GM19351 (cell line): ENCODE data around the gene ZBTB43.

ENCODE experiments used
- ATAC-seq: cut with Tn5 transposase; IDR thresholded peaks from one replicate; pipeline ENCODE4 v1.9.1; 2021; ENCODE audit warnings: mild to moderate bottlenecking, moderate library complexity; ENCODE audit not compliant: unreplicated experiment

ZBTB43 gene

GRCh38 chr9:126827227-126827626 is 22.4 kb downstream of the ZBTB43 start:
- ATAC-seq, result no peak

DNA sequence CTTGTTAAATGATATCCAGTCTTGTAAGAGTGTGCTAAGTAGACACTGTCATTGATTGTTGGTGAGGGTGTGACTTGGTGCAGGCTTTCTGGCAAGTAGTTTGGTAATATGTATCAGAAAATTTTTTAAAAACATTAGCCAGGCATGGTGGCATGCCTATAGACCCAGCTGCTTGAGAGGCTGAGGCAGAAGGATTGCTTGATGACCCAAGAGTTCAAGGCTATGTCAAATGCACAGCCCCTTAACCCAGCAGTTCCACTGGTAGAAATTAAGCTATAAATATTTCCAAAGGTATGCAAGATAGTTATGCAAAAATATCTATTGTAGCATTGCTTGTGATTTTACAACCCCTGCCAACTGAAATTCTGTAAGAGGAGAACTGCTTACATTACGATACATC is 24.2 kb downstream of the ZBTB43 start:
- no peak for ATAC-seq

GRCh38 chr9:126830827-126831226 is 26.0 kb downstream of the ZBTB43 start:
- no peak for ATAC-seq

DNA sequence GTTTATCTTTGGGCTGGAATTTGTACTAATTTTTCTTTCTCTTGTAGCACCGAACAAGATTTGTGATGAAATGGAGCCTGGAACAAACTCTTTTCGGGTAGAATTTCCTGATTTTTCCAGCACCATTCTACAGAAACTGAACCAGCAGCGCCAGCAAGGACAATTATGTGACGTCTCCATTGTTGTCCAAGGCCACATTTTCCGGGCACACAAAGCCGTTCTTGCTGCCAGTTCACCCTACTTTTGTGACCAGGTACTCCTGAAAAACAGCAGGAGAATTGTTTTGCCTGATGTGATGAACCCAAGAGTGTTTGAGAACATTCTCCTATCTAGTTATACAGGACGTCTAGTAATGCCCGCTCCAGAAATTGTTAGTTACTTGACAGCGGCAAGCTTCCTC is 27.6 kb downstream of the ZBTB43 start:
- no peak for ATAC-seq

DNA sequence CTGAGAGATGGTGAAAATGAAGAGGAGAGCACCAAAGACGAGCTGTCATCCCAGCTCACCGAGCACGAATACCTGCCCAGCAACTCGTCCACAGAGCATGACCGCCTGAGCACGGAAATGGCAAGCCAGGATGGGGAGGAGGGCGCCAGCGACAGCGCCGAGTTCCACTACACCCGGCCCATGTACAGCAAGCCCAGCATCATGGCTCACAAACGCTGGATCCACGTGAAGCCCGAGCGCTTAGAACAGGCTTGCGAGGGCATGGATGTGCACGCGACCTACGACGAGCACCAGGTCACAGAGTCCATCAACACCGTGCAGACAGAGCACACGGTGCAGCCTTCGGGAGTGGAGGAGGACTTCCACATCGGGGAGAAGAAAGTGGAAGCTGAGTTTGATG is 28.2 kb downstream of the ZBTB43 start:
- no peak for ATAC-seq

GRCh38 chr9:126833710-126834345 is 29.0 kb downstream of the ZBTB43 start:
- no peak for ATAC-seq

DNA sequence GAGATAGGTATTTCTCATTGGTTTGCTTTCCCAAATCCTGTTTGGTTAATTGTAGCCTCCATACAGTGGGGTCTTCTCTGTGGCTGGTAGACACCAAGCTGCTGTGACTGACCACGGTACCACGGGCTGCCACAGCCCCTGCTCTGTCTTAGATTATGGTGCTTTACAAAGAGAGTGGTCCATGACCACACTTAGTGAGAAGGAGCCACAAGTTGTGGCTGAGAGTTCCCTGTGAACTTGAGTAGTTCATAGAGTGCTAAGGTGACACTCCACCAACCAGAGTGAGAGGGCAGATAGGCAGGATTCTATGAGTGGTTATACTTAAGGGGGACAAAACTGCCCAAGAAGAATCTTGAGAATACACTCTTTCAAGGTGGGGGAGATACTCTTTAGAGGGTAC is 29.8 kb downstream of the ZBTB43 start:
- ATAC-seq, result no peak

GRCh38 chr9:126836216-126836615 is 31.4 kb downstream of the ZBTB43 start:
- ATAC-seq, result no peak

- no peak for ATAC-seq
Observed at GRCh38 chr9:126838055-126838811, 33.4 kb downstream of the ZBTB43 start.

DNA sequence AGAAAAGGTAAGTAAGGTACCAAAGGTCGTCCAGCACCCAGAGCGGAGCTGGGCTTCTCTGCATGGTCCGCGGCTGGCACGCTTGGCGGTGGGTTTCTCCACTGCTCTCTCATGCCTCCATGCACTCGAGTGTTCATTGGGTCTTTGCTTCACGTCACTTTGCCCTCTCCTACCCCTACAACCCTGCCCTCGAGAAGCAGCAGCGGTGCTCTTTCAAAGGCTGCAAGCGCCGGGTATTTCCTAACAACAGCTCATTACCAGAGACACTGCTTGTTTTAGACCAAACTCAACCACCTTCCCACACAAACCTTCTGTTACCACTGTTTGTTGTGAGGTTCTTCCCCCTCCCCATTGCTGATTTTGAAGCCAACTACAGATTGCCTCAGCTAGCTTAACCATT is 34.1 kb downstream of the ZBTB43 start:
- ATAC-seq, result peak; percentile 52

DNA sequence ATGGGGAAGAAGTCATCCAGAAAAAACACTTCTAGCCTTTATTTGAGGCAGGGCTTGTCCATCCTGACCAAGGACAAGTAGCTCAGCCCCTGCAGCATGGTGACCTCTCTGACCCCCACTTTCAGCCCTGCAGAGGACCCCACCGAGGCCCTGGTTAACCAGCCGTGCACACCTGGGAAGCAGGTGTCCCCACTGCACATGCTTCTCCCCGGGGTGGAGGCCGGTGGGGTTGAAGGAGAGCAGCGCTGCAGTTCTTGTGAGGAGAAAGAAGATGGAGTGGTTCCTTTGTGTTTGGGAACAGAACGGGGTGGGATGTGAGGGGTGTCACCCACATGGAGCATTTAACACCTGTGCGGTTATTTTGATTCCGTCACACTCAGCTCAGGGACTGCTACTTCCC is 34.5 kb downstream of the ZBTB43 start:
- peak; percentile 3 for ATAC-seq

DNA sequence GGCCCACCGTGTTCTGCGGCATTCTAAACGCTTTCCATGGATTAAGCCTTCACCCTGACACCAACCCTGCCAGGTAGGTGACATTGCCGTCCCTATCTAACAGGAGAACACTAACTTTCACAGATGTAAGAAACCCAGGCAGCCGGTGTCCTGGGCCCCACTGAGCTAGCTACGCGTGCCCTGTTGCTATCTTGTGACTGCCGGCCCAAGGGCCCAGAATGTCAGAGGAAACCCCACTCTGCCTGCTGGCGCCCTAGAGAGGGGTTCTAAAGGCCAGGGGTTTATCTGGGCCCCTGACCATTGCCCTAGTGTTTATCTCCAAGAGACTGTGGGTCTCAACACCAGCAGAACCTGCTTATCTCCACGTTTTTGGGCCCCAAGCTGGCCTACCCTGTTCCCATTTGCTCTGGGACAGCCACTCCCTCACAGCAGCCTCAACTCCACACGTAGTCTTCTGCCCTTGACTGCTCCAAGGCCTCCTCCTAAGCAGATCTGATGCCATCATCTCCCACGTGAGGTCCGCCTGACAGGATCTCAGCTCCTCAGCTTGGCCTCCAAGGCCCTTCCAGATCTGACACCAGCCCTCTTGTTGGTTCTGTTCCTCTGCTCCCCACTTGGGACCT is 37.5 kb downstream of the ZBTB43 start:
- ATAC-seq, result no peak

DNA sequence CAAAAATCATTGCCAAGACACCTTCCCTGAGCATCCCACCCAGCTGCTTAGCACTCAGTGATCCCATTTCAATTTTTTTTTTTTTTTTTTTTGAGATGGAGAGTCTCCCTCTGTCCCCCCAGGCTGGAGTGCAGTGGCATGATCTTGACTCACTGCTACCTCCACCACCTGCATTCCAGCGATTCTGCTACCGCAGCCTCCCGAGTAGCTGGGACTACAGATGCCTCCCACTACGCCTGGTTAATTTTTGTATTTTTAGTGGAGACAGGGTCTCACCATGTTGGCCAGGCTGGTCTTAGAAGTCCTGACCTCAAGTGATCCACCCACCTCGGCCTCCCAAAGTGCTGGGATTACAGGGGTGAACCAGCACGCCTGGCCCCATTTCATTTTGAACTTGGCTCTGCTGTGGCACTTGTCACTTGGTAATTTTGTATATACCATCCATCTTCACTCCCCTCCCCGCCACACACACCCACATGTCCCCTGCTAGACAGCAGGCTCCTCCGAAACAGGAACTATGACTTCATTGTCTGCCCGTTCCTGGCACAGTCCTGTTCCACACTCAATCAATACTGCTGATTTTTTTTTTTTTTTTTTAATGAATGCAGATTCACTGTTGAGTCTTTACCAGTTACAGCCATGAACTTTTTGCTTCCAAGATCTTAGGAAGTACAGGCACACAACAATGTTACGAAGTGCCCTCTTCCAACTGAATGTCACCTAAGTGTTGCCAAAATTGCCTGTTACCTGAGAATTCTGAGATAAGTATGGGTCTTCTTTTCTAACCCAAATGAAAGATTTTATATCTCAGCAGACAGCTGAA is 38.3 kb downstream of the ZBTB43 start:
- no peak for ATAC-seq

GRCh38 chr9:126844085-126844484 is 39.2 kb downstream of the ZBTB43 start:
- no peak for ATAC-seq

DNA sequence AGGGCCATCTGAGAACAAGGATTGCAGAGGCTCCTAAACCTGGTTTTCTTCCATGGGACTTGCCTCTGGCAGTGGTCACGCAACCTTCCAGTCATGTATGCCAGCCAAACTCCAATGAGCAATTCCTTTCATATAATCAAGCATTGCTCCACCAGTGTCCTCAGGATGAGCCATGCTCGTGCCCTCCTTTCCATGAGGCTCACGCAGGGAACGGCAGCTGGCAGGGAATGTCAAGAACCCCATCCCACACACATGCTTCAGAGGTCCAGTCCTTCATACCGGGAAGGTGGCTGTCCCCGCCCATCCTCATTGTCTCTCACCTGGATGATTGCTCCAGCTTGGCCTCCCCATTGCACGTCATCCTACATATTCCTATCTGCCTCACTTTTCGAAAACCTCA is 42.2 kb downstream of the ZBTB43 start:
- ATAC-seq, result no peak

DNA sequence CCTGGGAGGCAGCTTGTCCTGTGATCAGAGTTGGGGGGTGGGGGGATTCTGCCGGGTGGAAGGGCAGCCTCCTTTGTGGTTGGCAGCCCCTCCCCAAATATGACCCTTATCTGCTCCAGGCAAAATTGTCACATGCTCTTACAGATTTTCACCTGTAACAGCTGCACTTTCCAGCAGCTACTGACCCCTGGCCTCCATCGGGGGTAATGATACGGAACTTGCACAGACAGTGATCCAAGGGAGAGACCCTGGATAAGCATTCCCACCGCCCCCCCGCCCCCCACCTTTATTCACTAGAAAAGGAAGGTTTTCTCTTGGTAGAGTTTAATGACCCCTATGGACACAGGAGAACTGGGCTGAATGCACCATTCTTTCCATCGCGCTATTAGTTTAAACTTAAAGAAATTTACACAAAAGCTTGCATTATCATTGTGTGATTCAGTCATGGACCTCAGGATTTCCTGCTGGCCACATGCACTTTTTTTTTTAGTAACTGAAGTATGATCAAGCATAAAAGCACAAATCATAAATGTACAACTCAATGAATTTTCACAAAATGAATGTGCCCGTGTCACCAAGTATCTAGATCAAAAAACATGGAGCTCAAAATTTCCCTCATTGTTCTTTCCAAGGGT is 44.9 kb downstream of the ZBTB43 start:
- ATAC-seq, result no peak

GRCh38 chr9:126851286-126851880 is 46.5 kb downstream of the ZBTB43 start:
- no peak for ATAC-seq

GRCh38 chr9:126852086-126852688 is 47.3 kb downstream of the ZBTB43 start:
- ATAC-seq, result no peak

- no peak for ATAC-seq
Observed at GRCh38 chr9:126853667-126854066, 48.8 kb downstream of the ZBTB43 start.

DNA sequence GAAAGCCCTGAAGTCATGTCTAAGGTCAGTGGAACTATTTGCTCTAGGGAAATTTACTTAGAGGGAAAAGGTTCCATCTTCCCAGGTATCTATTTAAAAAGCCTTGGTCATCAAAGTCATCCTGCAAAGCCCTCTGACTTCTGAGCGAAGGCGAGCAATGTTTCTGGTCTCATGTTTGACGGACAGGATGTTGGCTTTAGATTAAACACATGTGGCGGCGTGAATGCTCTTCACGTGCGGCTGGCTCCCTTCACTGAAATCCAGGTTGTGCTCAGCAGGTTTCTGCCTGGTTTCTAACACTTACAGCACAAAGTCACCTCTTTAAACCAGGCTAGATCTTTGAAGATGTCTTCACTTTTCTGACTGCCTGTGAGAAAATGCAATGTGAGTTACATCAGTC is 49.9 kb downstream of the ZBTB43 start:
- no peak for ATAC-seq
